K562 (cell line): ENCODE results near the gene TMCC2. TPM values are rescaled to one million over a fixed set of nuclear protein-coding genes. Genes with fewer than 3 reads are reported as not detected.

Source experiments
- ATAC-seq: fragments of 200-7000 bp; cut with Tn5 transposase; 3 replicates; pipeline ENCODE4 v1.9.1; 2020; ENCODE audit warnings: moderate library complexity
- BruUV-seq: library from RNA; stranded (reverse); fragments of 400-500 nt; replicated peaks from 2 replicates; lab custom pipeline; 2021; lab: Mats Ljungman, UMichigan
- CTCF ChIA-PET: fragments of 300-600 bp; formaldehyde crosslinking; extraction: SDS; loops from one replicate; lab custom pipeline; 2021; ENCODE audit warnings: low intra/inter-chr PET ratio; lab: Yijun Ruan, JAX
- POLR2A ChIA-PET: fragments of 300-600, 350-650 bp; sonication (Branson Sonifier 250); formaldehyde crosslinking; extraction: SDS; loops from one replicate; lab custom pipeline; 2021; ENCODE audit warnings: antibody characterized with exemption, inconsistent platforms; lab: Yijun Ruan, JAX
- DNase-seq, 4 experiments: peaks; one replicate each; pipeline versions ENCODE4 v3.0.0 to v3.0.0-alpha.2; 2011 to 2018; ENCODE audit warnings: low spot score in 3 of 4, mixed read lengths in 3 of 4; ENCODE audit errors: extremely low read depth in 1 of 4
- FAIRE-seq: peaks from 2 replicates; lab custom pipeline; 2011; peaks lifted over from hg19 to GRCh38; lab: Jason Lieb, UNC
- H2AFZ ChIP-seq: 2 replicates; pipeline ENCODE4 v1.6.0; 2011; ENCODE audit warnings: low read depth, low read length, control low read depth, inconsistent platforms
- H3K27ac ChIP-seq: fragments of 200-600 bp; 3 replicates; pipeline ENCODE4 v1.8.0; 2011; ENCODE audit warnings: low read depth, mild to moderate bottlenecking, control low read depth, inconsistent platforms, low read length, moderate library complexity, mixed read lengths; ENCODE audit errors: extremely low read depth
- H3K27me3 ChIP-seq, 2 experiments: fragments of 300-600 bp in 1 of 2; 2 replicates in 1 of 2; 3 replicates in 1 of 2; pipeline versions ENCODE4 v1.6.0 to v1.8.0; 2011; ENCODE audit warnings: inconsistent platforms in 2 of 2, low read length in 2 of 2, mild to moderate bottlenecking in 1 of 2, mixed read lengths in 1 of 2, moderate library complexity in 1 of 2; ENCODE audit not compliant: control insufficient read depth in 2 of 2, insufficient read depth in 2 of 2
- H3K36me3 ChIP-seq: fragments of 300-600 bp; 3 replicates; pipeline ENCODE4 v1.8.0; 2011; ENCODE audit warnings: mild to moderate bottlenecking, low read length, inconsistent platforms; ENCODE audit not compliant: control insufficient read depth, insufficient read depth
- H3K4me1 ChIP-seq, 2 experiments: fragments of 200-600 bp in 1 of 2; replicated peaks in 1 of 2; 2 replicates in 1 of 2; 3 replicates in 1 of 2; pipeline versions ENCODE4 v1.5.1 to v1.8.0; 2011; ENCODE audit warnings: inconsistent platforms in 2 of 2, low read length in 2 of 2, mild to moderate bottlenecking in 1 of 2, mixed read lengths in 1 of 2, moderate library complexity in 1 of 2; ENCODE audit not compliant: control insufficient read depth in 2 of 2, insufficient read depth in 2 of 2
- H3K4me2 ChIP-seq: 2 replicates; pipeline ENCODE4 v1.6.1; 2011; ENCODE audit warnings: low read length, control low read depth, inconsistent platforms, mixed read lengths; ENCODE audit not compliant: insufficient read depth
- H3K4me3 ChIP-seq: fragments of 200-600 bp; sonication (generic), shearing (Covaris generic); 2 replicates; pipeline ENCODE4 v1.5.1; 2016; ENCODE audit warnings: control low read depth, inconsistent platforms
- H3K79me2 ChIP-seq: fragments of 200-600 bp; 3 replicates; pipeline ENCODE4 v1.8.0; 2011; ENCODE audit warnings: low read length, inconsistent platforms; ENCODE audit not compliant: control insufficient read depth, insufficient read depth
- H3K9ac ChIP-seq, 2 experiments: 2 replicates each; pipeline versions ENCODE4 v1.6.0 to v1.6.1; 2011; ENCODE audit warnings: low read depth in 2 of 2, low read length in 2 of 2, control low read depth in 1 of 2, inconsistent platforms in 1 of 2, mild to moderate bottlenecking in 1 of 2, mixed read lengths in 1 of 2; ENCODE audit not compliant: insufficient read depth in 1 of 2
- H3K9me1 ChIP-seq: one replicate; pipeline ENCODE4 v1.6.0; 2011; ENCODE audit warnings: inconsistent platforms, mild to moderate bottlenecking, low read length, moderate library complexity; ENCODE audit not compliant: control insufficient read depth, insufficient read depth
- H3K9me3 ChIP-seq: replicated peaks from 2 replicates; pipeline ENCODE4 v1.5.1; 2011; ENCODE audit warnings: low read depth, low read length, inconsistent platforms; ENCODE audit not compliant: control insufficient read depth, insufficient read depth
- H4K20me1 ChIP-seq: replicated peaks from 2 replicates; pipeline ENCODE4 v1.6.1; 2011; ENCODE audit warnings: low read length, inconsistent platforms, mixed read lengths; ENCODE audit not compliant: control insufficient read depth, insufficient read depth
- BRD9 ChIP-seq: fragments of 450-650 bp; IDR thresholded peaks from 2 replicates; pipeline ENCODE4 v1.6.1; 2018; ENCODE audit warnings: low read depth; ENCODE audit not compliant: partially characterized antibody
- CBFA2T2 ChIP-seq: fragments of 450-650 bp; conservative IDR thresholded peaks from 2 replicates; pipeline ENCODE4 v1.6.1; 2017; ENCODE audit warnings: mild to moderate bottlenecking
- CEBPG ChIP-seq, 3 experiments: fragments of 200-800 bp in 1 of 3; sonication (Bioruptor generic) in 1 of 3; sonication (generic) in 1 of 3; formaldehyde crosslinking in 1 of 3; IDR thresholded peaks in 2 of 3; conservative IDR thresholded peaks in 1 of 3; 2 replicates each; pipeline versions ENCODE4 v1.6.1 to v1.8.0; 2016 to 2022; ENCODE audit warnings: missing compliant biosample characterization in 2 of 3, missing genetic modification characterization in 2 of 3, mild to moderate bottlenecking in 1 of 3, missing genetic modification reagents in 1 of 3
- CREB5 ChIP-seq: fragments of 250-450 bp; sonication (Bioruptor Pico); IDR thresholded peaks from 2 replicates; pipeline ENCODE4 v1.5.0; 2020; ENCODE audit warnings: mild to moderate bottlenecking
- ELF2 ChIP-seq: fragments of 250-450 bp; sonication (Bioruptor Pico); IDR thresholded peaks from 2 replicates; pipeline ENCODE4 v1.5.0; 2021; ENCODE audit warnings: mild to moderate bottlenecking
- ESRRA ChIP-seq: fragments of 450-650 bp; IDR thresholded peaks from 2 replicates; pipeline ENCODE4 v1.6.1; 2014; ENCODE audit warnings: low read depth, mild to moderate bottlenecking, moderate library complexity, borderline replicate concordance
- HMG20A ChIP-seq: fragments of 450-650 bp; formaldehyde crosslinking; conservative IDR thresholded peaks from 2 replicates; pipeline ENCODE4 v1.4.0; 2020; ENCODE audit warnings: mild to moderate bottlenecking, mixed read lengths
- KLF1 ChIP-seq: fragments of 450-650 bp; IDR thresholded peaks from 2 replicates; pipeline ENCODE4 v1.6.1; 2016; ENCODE audit warnings: missing genetic modification characterization, missing compliant biosample characterization
- MIER1 ChIP-seq: fragments of 450-650 bp; IDR thresholded peaks from 2 replicates; pipeline ENCODE4 v1.6.1; 2016; ENCODE audit warnings: antibody characterized with exemption, mild to moderate bottlenecking, low read depth
- PHF21A ChIP-seq: fragments of 450-650 bp; IDR thresholded peaks from 2 replicates; pipeline ENCODE4 v1.6.1; 2017; ENCODE audit warnings: low read depth, borderline replicate concordance
- POLR2B ChIP-seq: fragments of 450-650 bp; IDR thresholded peaks from 2 replicates; pipeline ENCODE4 v1.6.1; 2018; ENCODE audit warnings: low read depth; ENCODE audit not compliant: partially characterized antibody
- RREB1 ChIP-seq: fragments of 250-450 bp; sonication (Bioruptor Pico); IDR thresholded peaks from 2 replicates; pipeline ENCODE4 v1.4.0; 2020
- STAT5A ChIP-seq: IDR thresholded peaks from 2 replicates; pipeline ENCODE4 v1.6.1; 2012; ENCODE audit warnings: low read length, inconsistent platforms, borderline replicate concordance
- STAT5B ChIP-seq: fragments of 250-450 bp; sonication (Bioruptor Pico); IDR thresholded peaks from 2 replicates; pipeline ENCODE4 v1.8.0; 2021; ENCODE audit warnings: mild to moderate bottlenecking, inconsistent platforms
- ZNF124 ChIP-seq: sonication (generic); formaldehyde crosslinking; IDR thresholded peaks from 2 replicates; pipeline ENCODE4 v1.8.1; 2022; ENCODE audit warnings: missing genetic modification reagents
- ZNF408 ChIP-seq: fragments of 250-450 bp; sonication (Bioruptor Pico); IDR thresholded peaks from 2 replicates; pipeline ENCODE4 v1.4.0; 2020; ENCODE audit warnings: low read depth, mild to moderate bottlenecking, moderate library complexity
- WGBS: fragments of 100-300 bp; shearing (Covaris generic); methylation state at CpG from one replicate; pipeline ENCODE4 v1.1.6; 2016; ENCODE audit warnings: low coverage, mixed read lengths; ENCODE audit not compliant: insufficient coverage; ENCODE audit errors: missing lambda C conversion rate; 5-methylcytosine and 5-hydroxymethylcytosine counted together
- in situ Hi-C: fragments of 300-500 bp; cut with MboI; formaldehyde crosslinking; loops from 4 replicates; pipeline ENCODE4 v1.15.0; 2018; ENCODE audit warnings: inconsistent platforms, mixed read lengths
- intact Hi-C: fragments of 100-400 bp; cut with micrococcal nuclease; formaldehyde crosslinking; loops from 2 replicates; pipeline ENCODE4 v1.14.2; 2022
- polyA plus RNA-seq, 8 experiments: library from polyadenylated mRNA; depleted of rRNA in 4 of 8; stranded (reverse) in 5 of 8; unstranded in 3 of 8; fragments of >200 nt; fragmentation: Nextera tagmentation in 2 of 8; fragmentation: Illumina TruSeq in 1 of 8; extraction: Ambion mirVana in 2 of 8; extraction: Trizol in 1 of 8; gene quantifications; 2 replicates each; pipeline versions ENCODE4 v1.2.1 to v1.2.3, GENCODE V29; 2011 to 2014; ENCODE audit warnings: inconsistent platforms in 1 of 8, missing spikeins in 1 of 8
- total RNA-seq, 7 experiments: library from RNA; depleted of rRNA in 6 of 7; stranded (reverse); fragments of >200 nt in 6 of 7; fragmentation: Illumina TruSeq in 2 of 7; extraction: Trizol in 2 of 7; gene quantifications; 2 replicates each; pipeline versions ENCODE4 v1.2.1 to v1.2.3, GENCODE V29; 2011 to 2021; ENCODE audit warnings: low replicate concordance in 1 of 7

The TMCC2 gene
- total and polyA plus RNA-seq, 9 of the 15 experiments (the other 6 are each of a cell fraction or from before 2014, with no cell fraction given) = 0.06 to 1.8 (median 0.98) TPM

GRCh38 chr1:205285381-205286101 is 57.8 kb downstream of the TMCC2 start:
- Histone ChIP-seq H3K4me2 (no peak overlapping the region), H3K27ac (peak overlapping the region; percentile 25; the same call in 1 of the 3 replicates), H3K4me1 (peaks cover 14 to 24% of the 10 kb centered on the region in 2 experiments), H3K9ac (no peak overlapping the region), H3K4me3 (no peak overlapping the region), H3K27me3 (no peaks in the 10 kb centered on the region), H3K9me1 (no peaks in the 10 kb centered on the region), H3K79me2 (no peaks in the 10 kb centered on the region), H2AFZ (peak overlapping the region; percentile 77; the same call in 1 of the 2 replicates), H3K9me3 (no peaks in the 10 kb centered on the region), H3K36me3 (no peaks in the 10 kb centered on the region), H4K20me1 (no peaks in the 10 kb centered on the region)
- no peak for FAIRE-seq
- 60% methylated on average over 11 of the region's 12 CpGs for WGBS
- BruUV-seq = no TSS peak
- in situ Hi-C loops (no loop called here), intact Hi-C loops (no loop called here)
- ChIA-PET CTCF (no interaction called here), POLR2A (interaction anchor here (0.6 to 0.7 kb wide), 3 partner anchors 45 to 571 kb away, joined by 3 read pairs; no protein-coding TSS in a partner anchor)
- DNase-seq = no peak
- no peak for ATAC-seq
- TF ChIP-seq STAT5A (no peak), CEBPG (CRISPR knock-in tag; IDR thresholded peaks at IDR 0.05) (no peak), CEBPG (tag; conservative IDR thresholded peaks at IDR 0.05 in 1 of 2, IDR thresholded peaks at IDR 0.05 in 1 of 2) (no peak), RREB1 (no peak), HMG20A (CRISPR knock-in tag) (no peak), ELF2 (CRISPR knock-in tag) (no peak), CBFA2T2 (no peak), ZNF124 (no peak), BRD9 (no peak), POLR2B (no peak), STAT5B (no peak), MIER1 (no peak), KLF1 (tag) (no peak), ZNF408 (CRISPR knock-in tag) (no peak), ESRRA (no peak), CREB5 (no peak), PHF21A (no peak)
